ENCODE measurements around the gene PALD1.

The PALD1 gene

GRCh38 chr10:70508912-70509756 is 30.6 kb downstream of the PALD1 start:
- DNase-seq = peak in 1 of 2 donors; percentile 75

- DNase-seq = no peak
Measured at GRCh38 chr10:70509757-70510147, 31.2 kb downstream of the PALD1 start.

DNA sequence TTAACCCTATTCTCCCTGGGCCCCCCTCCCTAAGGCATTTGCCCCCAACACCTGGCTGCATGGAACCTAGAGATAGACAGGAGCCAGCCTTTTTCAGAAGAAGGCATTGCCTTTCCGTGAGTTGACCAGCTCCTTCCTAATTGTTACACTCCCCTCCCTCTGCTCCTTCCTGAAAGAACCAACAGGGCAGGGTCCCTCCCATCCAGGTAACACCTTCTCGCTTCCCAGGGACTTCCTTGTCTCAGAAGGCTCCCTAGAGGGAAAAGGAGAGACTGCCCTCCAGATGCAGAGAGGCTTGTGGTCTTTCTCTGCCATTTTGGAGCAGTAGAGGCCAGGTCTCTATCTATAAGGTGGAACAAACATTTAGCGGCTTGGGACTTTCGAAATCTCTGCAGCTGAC is 31.9 kb downstream of the PALD1 start:
- DNase-seq = no peak

DNA sequence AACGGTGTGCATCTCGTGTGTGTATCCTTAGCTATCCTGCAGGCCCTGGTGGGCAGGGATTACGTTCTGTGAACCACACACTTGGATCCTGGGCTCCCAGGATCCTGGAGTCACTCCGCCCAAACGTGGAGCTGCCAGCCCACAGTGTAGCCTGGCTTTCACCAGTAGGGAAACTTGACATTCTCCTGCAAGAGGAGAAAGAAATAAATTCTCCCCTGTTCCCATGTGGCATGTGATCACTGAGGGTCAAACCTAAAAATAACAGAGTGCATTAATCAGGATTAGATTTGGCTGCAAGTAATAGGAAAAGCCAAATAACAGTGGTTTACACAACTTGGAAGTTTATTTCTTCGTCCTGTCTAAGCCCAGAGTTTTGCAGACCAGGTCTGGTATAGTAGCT is 32.3 kb downstream of the PALD1 start:
- DNase-seq = no peak

DNA sequence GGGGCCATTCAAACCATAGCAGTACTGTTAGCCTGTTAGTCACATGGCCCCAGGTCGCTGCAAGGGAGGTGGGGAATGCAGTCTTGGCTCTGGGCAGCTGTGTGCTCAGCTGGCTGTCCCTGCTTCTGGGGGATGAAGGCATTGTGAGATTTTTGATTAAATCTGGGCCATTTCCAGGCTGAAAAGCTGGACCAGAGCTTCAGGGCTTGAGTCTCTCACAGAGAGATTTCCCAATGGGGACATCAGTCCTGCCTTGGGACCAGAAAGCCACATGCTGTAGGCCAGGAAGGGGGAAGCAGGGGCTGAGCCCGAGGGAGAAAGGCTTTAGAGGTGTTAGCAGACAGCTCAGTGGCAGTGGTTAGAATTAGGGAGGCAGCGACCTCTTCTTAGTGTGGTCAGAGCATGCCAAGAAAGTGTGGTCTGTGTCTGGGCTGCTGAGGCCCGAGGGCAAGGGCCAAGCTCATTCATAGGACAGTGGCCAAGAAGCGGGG is 33.6 kb downstream of the PALD1 start:
- no peak for DNase-seq

- DNase-seq = no peak
Measured at GRCh38 chr10:70513848-70514309, 35.3 kb downstream of the PALD1 start.

DNA sequence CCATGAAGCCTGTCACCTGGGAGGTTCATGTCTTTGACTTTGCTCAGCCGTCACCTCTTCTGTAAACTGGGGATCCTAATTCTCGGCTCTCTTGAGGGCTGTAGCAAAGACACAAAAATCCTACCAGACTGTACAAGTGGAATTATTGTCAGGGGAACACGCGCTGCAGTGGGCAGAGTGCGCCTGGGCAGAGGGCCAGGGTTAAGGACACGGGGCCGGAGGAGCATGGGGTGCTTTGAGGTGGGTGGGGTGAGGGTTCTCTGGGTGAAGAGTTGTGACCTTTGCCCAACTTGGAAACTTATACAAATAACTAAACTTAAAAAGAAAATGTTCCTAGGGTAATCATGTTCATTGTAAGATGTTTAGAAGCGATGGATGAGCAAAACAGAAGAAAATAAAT is 36.0 kb downstream of the PALD1 start:
- DNase-seq = no peak

DNA sequence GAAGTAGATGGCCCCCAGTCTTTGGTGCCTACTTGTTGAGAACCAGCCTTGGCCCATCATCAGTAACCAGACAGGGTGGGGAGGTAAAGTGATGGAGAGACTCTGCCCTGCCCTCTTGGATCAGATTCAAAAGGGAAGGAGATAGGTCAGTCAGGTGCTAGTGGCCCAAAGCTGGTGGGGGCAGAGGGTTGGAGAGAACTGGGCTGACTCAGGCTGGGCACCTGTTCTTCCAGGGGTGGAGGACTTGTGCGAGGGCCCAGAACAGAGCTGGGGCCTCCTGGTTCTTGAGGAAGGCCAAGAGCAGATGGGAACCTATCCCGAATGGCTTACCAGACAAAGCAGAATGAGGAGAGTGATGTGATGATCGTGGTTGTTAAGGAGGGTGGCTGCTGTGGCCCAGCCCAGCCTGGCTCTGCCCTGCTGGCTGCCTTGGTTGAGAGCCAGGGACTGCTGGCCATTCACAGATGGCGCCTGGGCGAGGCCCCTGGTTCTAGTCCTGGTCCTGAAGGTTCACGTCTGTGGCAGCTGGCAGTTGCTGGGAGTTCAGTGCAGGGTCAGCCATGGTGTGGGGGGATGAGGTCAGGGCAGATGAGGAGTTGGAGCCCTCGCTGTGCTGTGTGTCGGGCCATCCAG is 36.6 kb downstream of the PALD1 start:
- no peak for DNase-seq

DNA sequence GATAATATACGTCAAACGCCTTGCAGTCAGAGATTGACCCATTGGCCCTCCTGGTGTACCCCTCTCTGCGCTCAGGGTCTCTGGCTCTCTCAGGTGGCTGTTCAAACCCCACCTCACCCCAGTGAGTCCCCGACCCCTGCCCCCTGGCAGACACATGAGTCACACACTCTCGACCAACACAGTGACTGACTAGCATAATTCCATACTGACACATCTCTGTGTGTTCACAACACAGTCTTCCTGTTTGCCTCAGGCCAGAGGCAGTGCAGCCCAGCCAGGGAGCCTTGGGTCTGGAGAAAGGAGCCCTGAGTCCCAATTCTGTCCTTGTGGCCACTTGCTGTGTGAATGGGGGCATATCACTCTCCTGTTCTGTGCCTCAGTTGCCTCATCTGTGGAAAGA is 40.1 kb downstream of the PALD1 start:
- DNase-seq = no peak

GRCh38 chr10:70523057-70523456 is 44.5 kb downstream of the PALD1 start:
- DNase-seq = no peak

DNA sequence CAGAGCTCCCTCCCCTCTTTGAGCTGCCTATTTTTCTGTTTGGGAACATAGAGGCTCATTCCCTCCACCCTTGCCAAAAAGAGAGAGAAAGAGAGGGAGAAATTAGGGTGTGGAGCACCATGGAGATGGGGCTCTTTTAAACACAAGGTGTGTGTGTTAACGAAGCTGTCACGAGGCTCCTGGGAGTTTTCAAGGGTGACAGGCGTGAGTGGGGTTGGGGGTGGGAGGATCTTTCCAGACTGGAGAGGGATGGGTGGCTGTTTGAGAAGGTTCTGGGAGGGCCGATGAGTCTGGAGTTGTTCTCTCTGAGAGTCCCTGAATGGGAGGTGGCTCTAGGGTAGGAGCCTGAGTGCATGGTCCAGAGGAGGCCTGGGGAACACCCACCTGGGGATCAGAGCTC is 45.0 kb downstream of the PALD1 start:
- DNase-seq = no peak

GRCh38 chr10:70528314-70528713 is 49.7 kb downstream of the PALD1 start:
- DNase-seq = no peak

DNA sequence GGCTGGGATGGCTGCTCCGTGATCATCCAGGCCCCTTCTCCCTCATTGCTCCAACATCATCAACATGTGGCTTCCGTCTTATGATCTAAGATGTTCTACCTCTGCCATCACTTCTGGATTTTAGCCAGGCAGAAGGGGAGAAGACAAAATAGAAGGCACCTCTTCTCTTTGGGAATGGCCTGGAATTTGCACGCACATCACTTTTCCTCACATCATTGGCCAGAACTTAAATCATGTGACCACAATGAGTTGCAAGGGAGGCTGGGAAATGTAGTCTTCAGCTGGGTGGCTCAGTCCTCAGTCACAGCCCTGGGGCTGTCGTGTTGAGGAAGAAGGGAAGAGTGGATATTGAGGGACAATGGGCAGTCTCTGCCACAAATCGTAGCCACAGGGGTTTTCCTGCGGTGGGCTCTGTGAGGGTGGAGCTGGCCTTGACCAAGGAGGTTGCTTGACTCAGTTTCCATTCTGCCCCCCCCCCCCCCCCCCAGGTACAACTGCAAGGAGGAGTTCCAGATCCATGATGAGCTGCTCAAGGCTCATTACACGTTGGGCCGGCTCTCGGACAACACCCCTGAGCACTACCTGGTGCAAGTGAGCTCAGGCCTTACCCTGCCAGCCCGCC is 50.3 kb downstream of the PALD1 start:
- no peak for DNase-seq

GRCh38 chr10:70529848-70530247 is 51.3 kb downstream of the PALD1 start:
- DNase-seq = no peak

DNA sequence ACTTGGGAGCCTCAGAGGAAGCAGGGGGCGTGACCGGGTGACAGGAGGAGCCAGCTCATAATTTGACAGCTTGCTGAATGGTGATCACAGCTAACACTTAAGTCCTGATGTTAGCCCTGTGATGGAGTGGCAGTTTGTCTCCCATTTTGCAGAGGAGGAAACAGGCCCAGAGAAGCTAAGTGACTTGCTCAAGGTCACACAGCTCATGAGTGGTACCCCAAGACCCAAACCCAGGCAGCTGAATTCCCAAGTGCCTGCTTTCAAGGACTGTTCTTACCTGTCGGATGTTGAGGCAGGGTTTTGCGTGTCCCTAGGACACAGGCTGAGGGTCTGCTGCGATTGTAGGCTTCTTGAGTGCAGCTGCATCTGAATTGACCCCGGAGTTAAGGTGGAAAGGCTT is 51.7 kb downstream of the PALD1 start:
- DNase-seq = no peak

DNA sequence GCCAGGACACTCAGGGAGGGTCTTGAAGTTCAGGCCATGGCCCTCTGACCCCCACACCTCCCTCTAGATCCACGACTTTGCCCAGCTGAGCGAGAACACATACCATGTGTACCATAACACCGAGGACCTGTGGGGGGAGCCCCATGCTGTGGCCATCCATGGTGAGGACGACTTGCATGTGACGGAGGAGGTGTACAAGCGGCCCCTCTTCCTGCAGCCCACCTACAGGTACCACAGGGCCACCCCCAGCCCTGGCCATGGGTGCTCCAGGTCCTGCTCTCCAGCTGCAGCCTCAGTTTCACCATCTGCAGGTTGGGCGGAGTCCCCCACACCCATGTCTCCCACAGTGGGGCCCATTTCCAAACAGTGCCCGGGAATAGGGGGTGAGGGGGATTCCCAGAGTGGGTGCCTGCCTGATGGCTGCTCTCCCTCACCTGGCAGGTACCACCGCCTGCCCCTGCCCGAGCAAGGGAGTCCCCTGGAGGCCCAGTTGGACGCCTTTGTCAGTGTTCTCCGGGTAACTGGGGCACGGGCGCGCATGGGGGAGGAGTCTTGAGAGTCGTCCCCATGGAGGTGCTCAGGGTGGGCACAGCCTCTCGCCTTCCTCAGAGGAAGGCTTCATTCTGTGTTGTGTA is 54.1 kb downstream of the PALD1 start:
- no peak for DNase-seq

DNA sequence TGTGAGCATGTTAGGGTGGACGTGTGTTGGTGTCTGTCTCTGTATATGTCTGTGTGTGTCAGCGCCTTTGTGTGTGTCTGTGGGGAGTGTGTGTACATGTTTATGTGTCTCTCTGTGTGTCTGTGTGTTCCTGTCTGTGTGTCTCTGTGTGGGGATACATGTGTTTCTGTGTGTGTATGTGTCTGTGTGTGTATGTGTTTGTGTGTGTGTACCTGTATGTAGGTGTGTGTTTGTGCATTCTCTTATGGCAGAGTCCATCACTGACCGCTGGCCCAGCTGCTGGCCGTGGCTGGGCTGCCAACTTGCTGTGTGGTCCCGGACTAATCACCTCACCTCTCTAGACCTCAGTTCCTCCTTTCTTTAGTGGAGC is 54.6 kb downstream of the PALD1 start:
- DNase-seq = no peak

DNA sequence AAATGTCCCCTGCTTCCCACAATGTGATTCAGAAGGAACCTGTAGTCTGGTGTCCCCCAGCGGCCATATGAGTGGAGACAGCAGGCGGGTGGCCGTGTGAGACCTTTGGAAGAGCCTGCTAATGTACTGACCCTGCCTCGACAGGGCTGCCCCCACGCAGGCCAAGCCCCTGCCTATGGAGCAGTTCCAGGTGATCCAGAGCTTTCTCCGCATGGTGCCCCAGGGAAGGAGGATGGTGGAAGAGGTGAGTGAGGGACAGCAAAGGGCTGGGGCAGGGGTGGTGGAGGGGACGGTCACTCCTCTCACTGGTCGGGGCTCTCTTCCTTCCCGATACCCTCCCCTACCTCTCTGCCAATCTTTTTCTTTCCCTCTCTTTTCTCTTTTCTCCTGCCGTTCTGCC is 55.7 kb downstream of the PALD1 start:
- DNase-seq = no peak

DNA sequence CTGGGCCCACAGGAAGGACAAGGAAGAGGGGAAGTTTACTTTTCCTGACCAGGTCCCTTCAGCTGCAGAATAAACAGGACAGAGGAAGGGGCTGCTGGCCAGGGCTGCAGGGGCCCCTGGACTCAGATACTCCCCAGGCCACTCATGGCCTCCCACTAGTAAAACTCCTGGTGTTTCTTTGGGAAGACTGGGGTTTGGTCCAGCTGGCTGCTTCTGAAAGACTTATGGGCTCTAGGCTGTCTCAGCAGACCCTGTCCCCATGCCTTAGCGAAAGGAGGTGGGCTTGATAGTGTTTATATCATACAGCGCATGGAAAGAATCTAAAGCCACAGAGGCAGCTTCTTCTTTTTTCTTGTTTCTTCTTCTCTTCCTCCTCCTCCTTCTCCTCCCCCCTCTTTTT is 56.4 kb downstream of the PALD1 start:
- DNase-seq = no peak

GRCh38 chr10:70535451-70535850 is 56.9 kb downstream of the PALD1 start:
- no peak for DNase-seq

GRCh38 chr10:70536196-70536861 is 57.8 kb downstream of the PALD1 start:
- DNase-seq = no peak

GRCh38 chr10:70537398-70538194 is 59.0 kb downstream of the PALD1 start:
- no peak for DNase-seq
